ENCODE data around the gene FAM24A.

Gene FAM24A

GRCh38 chr10:122930140-122930539, 19.7 kb downstream of the FAM24A start:
- DNase-seq (ENCODE audit: low read depth in 1 of 2, low spot score in 1 of 2): no peak

DNA sequence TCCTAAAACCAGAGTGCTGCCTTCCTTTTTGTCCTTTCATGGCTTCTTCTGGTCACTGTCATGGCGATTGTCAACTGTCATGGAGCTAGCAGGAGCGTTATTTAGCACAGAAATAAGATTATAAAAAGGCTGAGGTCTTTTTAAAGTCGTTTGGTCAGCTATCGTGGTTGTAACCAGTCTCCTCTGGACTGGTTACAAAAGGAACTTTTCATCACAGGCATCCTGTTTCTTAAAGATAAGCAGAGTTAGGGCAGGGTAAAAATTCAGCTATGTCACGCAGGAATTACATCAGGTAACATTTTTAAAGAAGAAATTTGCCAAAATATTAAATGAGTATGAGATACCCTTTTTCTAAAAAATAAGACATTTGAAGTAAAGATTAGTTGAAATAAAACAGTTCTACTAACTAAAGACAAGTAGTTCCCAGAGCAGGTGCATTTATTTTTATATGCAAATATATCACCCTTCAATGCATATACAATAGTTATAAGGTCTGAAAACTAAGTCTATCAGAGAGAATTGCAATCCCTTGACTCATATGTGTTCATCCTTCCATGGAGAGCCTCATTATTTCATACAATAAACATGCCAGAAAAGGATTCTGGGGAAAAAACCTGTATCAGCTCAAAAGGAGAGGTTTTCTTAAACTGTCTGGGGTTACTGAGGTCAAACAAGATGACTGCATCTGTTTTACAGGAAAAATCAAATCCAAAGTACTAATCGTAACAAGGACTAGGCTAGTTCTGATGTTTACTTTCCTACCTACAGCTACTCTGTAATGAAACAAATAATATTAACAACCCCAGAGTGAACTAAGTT, 20.9 kb downstream of the FAM24A start:
- no peak for DNase-seq (ENCODE audit: low read depth in 1 of 2, low spot score in 1 of 2)

DNA sequence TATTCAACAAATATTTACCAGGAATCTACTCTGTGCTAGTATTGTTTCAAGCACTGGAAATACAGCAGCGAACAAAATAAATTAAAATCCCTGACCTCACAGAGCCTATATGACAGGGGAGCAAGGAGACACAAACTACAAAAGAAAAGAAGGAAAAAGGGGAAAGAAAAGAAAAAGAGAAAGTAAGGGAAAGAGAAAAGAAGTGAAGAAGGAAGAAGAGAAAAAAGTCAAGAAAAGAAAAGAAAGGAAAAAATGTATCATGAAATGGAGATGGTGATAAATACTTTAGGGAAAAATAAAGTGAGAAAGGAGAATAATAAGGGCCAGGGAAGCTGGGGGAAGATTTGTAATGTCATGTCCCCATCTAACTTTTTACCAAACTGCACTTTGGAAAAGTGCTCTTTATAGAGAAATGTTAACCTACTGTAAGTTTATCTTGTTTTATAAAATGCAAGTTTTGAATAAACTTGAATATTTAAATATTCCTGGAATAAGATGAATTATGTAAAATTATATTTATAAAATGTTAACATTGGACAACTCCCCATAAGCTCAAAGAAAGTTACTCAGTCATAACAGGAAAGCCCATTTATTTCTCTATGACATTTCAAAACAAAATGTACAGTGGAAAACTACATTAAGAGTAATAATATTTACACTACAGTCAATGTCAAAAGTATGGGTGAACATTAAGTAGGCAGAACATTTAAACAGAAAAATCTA, 28.9 kb downstream of the FAM24A start:
- DNase-seq (ENCODE audit: low read depth in 1 of 2, low spot score in 1 of 2): no peak

DNA sequence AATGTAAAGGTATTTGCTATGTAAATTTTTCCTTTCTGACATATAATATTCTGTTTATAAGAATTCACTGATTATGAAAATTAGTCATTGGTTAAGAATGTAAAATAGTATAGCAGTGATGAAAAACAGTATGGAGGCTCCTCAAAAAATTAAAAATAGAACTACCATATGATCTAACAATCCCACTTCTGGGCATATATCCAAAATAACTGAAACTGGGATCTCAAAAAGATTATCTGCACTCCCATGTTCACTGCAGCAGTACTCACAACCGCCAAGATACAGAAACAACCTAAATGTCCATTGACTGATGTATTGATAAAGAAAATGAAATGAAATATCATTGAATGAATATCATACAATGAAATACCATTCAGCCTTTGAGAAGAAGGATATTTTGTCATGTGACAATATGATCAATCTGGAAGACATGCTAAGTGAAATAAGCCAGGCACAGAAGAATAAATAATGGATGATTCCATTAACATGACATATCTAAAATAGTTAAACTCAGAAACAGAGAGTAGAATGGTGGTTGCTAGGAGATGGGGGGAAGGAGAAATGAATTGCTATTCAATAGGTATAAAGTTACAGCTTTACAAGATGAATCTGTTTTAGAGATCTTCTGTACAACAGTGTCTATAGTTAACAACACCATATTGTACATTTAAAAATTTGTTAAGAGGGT, 29.6 kb downstream of the FAM24A start:
- DNase-seq (ENCODE audit: low read depth in 1 of 2, low spot score in 1 of 2): no peak

DNA sequence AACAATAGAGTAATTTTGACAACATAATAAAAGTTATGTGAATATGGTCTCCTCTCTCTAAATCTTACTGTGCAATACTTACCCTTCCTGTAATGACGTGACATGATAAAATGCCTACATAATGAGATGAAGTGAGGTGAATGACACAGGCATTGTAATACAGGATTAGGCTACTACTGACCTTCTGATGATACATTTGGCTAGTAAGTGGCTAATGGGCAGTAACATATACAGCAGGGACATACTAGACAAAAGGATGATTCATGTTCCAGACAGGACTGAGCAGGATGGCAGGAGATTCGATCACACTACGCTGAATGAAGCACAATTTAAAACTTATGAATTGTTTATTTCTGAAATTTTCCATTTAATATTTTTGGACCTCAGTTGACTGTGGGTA, 38.9 kb downstream of the FAM24A start:
- no peak for DNase-seq (ENCODE audit: low read depth in 1 of 2, low spot score in 1 of 2)

DNA sequence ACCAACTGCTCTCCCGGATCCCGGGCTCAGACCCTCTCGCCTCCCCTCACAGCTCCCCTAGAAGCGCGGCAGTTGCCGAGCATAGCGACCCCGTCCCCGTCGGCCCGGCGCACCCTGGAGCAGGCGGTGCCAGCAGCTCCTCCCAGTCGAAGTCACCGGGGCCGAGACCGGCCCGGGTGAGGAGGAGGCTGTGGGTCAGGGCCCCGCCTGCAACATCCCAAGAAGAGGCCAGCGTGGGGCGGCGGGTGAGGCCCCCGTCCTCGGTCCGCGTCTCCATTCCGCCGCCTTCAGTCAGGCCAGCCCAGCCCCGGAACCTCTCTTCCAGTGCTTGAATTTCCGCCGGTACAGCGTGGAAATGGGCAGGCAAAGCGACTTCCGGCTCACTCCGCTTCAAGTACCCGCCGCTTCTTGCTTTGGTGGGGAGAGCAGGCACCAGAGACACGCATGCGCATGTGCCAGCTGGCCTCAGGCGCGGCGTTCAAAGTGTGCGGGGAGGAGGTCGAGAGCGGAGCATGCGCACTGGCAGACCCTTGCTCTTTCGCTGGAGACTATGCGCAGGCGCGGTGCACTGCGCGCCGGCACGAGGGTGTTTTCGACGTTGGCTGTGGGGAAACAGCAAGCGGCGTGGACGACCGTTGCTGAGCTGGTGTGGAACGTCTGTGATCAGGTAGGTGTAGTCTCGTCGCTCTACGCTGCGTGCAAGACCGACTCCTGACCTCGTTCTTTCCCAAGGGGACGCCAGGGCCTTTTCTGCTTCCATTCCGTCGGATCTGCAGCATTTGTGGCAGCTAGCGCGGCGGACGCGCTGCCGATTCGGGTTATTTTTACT, 43.7 kb downstream of the FAM24A start, which contains the start of gene C10orf88:
Gene C10orf88 (minus strand): TSS at position 326 of the 829 bp plus-strand sequence. CDS start 49 bp downstream, at position 277.
- peak; percentile 91 to 97 for DNase-seq (ENCODE audit: low read depth in 1 of 2, low spot score in 1 of 2)

GRCh38 chr10:122954731-122955050, 44.3 kb downstream of the FAM24A start:
- no peak for DNase-seq (ENCODE audit: low read depth in 1 of 2, low spot score in 1 of 2)

DNA sequence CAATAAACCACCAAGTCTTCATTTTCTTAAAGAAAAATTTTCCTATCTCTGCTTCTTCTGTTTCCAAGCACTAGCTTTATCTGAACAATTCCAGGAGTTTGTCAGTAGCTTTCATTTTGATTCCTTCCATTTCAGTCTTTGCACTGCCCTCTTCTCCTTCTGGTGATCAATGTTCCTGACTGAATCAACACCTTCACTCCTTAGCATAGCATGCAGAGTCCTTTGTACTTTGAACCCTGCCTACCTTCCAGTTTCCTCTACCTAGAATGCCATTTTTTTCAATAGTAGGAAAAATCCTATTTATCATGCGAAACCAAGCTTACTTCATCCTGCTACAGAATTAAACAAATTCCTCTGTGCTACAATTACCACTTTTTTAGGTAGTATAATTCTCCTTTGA, 45.5 kb downstream of the FAM24A start:
- no peak for DNase-seq (ENCODE audit: low read depth in 1 of 2, low spot score in 1 of 2)

- DNase-seq (ENCODE audit: low read depth in 1 of 2, low spot score in 1 of 2): no peak
These were observed 47.1 kb downstream of the FAM24A start for GRCh38 chr10:122957474-122957873.

DNA sequence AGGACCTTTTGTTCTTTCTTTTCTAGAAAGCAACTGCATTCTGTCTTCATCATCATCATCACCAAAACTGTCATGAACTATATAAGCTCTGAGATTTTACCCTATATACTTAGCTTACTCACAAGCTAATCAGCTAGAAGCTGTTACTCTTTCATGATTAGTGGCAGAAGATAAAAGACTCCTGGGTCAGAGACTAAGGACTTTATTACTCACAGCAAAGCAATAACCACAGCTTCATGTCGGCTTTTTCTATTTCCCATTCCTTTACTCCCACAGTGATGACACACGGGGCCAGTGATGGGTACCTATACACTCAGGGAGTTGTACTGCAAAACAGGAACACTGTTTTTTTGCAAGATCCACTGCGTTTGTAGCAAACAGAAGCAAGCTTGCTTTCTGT, 52.0 kb downstream of the FAM24A start:
- DNase-seq (ENCODE audit: low read depth in 1 of 2, low spot score in 1 of 2): no peak
